ENCODE data around the gene GPR89B.
"Not testable (repeated sequence)": the region's sequence is repeated elsewhere in the genome, so short reads cannot be mapped to it uniquely, and the experiment has no call there.

- TF ChIP-seq, protein P1, sequence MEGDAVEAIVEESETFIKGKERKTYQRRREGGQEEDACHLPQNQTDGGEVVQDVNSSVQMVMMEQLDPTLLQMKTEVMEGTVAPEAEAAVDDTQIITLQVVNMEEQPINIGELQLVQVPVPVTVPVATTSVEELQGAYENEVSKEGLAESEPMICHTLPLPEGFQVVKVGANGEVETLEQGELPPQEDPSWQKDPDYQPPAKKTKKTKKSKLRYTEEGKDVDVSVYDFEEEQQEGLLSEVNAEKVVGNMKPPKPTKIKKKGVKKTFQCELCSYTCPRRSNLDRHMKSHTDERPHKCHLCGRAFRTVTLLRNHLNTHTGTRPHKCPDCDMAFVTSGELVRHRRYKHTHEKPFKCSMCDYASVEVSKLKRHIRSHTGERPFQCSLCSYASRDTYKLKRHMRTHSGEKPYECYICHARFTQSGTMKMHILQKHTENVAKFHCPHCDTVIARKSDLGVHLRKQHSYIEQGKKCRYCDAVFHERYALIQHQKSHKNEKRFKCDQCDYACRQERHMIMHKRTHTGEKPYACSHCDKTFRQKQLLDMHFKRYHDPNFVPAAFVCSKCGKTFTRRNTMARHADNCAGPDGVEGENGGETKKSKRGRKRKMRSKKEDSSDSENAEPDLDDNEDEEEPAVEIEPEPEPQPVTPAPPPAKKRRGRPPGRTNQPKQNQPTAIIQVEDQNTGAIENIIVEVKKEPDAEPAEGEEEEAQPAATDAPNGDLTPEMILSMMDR (IDR thresholded peaks at IDR 0.05; ENCODE audit: low read length), result not testable (repeated sequence)
- TF ChIP-seq EZH2 (IDR thresholded peaks at IDR 0.05; ENCODE audit: borderline replicate concordance, low read length), result not testable (repeated sequence)
These were observed 104.0 kb downstream of the GPR89B start for GRCh38 chr1:148032247-148032646.
